ELR (cell line): ENCODE measurements around the gene MACF1.
"Not testable (repeated sequence)": the region's sequence is repeated elsewhere in the genome, so short reads cannot be mapped to it uniquely, and the experiment has no call there.

Experiments
- DNase-seq: peaks from one replicate; pipeline ENCODE4 v3.0.0-alpha.2; 2015; ENCODE audit warnings: low read depth

Gene MACF1

DNA sequence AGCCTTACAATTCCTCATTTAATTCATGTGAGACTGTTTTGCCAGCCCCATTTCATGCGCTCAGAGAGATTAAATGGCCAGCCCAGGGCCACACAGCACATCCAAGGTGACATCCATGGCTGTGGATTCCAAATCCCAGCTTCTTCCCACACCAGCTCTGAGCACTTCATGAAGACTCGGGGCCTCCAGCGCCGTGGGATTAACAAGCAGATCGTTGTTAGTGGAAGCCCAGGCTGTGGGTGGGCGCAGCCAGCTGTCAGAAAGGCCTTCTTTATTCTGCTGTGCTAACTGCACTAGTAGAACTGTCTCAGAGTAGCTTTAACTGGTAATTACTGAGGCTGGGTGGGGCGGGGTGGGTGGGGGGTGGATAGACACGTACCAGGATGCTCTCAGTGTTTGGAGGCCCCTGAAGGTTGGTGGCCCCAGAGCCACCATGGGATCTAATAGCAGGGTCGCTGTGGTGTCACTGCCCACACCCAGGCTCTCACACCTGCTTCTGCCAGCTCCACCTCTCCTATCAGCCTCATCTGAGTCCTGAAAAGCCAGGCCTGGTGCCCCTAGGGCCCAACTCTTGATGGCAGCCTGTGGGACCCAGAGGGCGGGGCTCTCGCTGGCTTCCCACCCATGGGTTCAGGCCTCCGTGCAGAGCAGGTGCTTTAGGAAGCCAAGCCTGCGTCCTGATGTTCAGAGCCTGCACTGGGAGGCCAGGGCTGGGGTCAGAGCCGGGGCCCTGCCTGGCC is 290.3 kb downstream of the MACF1 start:
- DNase-seq, result no peak

DNA sequence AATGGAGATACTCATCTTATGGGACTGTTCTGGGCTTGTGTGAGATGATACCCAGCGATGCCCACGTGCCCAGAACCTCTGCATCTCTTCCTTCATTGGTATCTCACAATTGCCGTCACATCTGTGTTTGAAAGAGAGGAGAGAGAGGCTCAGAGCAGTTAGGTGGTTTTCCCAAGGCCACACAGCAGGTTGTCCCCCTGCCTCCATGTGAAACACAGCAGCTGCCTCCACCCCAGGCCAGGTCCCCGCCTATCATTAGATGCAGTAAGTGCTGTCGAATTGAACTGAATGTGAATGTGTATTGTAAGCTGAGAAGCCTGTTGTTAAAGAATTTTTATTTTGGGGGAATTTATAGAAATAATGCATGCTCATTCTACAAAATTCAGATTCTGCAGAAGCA is 292.0 kb downstream of the MACF1 start:
- DNase-seq, result not testable (repeated sequence)

DNA sequence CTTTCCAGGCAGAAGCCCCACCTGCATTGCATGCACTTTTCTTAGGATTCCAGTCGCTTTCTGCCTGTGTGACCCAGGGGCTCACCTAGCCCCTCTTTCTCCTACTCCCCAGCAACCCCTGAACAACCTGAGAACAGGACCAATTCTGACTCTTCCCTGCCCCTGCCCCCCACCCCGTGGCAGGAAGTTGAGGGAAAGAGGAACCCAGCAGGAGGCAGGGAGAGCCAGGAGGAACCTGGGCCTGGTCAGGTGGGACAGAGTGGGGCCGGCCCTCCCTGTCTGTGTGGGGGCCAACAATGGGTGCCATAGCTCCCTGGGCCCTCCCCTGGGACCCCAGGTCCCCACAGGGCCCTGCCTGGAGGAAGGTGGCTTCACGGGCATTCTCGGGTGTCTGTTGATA is 293.1 kb downstream of the MACF1 start:
- DNase-seq, result no peak

DNA sequence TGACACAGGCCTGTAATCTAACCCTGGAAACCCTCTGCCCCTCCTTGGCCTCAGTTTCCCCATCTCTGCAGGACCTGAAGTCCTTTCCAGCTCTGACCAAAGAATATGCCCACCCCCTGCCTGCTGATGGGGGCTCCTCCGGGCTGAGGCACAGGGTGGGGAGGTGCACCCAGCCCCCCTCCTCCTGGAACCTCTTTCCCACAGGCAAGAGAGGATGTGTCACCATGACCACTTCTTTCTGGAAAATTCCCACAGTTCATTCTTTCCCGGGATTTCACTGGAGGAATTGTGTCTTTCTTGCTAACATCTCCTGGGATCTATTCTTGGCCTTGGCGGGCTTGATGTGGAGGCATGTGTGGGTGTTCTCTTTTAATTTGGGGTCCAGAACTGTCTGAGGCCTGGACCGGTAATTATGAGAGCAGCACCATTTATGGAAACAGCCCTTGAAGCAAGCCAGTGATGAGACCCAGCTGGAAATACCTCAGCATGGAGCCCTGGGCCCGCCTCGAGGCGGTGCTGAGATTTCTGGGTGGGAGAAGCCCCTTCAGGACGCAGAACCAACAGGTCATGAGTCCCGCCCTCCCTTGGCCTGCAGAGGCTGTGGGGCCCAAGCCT is 293.7 kb downstream of the MACF1 start:
- DNase-seq, result not testable (repeated sequence)

DNA sequence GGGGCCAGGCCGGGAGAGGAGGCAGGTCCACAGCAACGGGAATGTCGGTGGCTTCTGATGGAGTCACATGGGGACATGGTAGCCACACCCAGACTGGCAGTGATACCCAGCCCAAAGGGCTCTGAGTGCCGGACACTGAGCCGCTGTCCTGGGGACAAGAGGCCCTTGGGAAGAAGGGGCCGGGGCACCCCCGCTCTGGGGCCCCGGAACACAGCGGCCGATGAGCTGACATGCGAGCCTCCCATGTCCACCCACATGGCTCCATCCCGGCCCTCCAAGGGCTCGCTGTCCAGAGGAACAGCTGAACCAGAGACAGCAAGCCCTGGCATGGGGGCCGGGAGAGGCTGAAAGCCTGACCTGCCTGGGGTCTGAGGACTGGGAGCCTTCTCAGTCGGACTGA is 294.3 kb downstream of the MACF1 start:
- DNase-seq, result not testable (repeated sequence)

DNA sequence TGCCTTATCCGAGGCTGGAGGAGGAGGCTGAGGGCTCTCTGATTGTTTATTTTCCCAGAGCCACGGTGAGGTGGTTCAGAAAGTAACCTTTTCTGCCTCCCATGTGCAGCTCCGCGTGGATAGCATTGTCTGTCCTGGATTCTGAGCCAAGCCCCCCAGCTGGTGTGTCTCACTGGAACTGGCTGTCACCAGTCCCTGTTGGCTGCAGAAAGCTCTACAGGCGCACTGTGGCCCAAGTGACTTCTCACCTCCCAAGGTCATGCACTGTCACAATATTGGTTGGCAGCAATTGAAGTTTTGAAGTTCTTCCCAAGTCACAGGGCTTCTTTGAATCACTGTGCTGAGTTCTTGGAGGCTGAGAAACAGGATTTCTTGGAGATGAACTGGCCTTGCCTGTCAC is 295.2 kb downstream of the MACF1 start:
- DNase-seq, result no peak

GRCh38 chr1:39500862-39501389 is 296.4 kb downstream of the MACF1 start:
- no peak for DNase-seq

GRCh38 chr1:39501666-39502065 is 297.2 kb downstream of the MACF1 start:
- peak; percentile 59 for DNase-seq

DNA sequence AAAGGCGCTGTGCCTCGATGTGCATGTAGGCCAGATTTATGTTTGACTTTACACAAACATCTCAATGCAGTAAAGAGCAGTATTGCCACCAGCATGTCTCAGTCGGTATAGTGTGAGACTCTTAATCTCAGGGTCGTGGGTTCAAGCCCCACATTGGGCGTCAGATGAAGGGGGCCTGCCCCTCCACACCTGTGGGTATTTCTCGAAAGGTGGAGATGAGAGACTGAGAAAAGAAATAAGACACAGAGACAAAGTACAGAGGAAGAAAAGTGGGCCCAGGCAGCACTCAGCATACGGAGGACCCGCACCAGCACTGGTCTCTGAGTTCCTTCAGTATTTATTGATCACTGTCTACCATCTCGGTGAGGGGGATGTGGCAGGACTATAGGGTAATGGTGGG is 299.9 kb downstream of the MACF1 start:
- DNase-seq, result not testable (repeated sequence)

GRCh38 chr1:39505289-39505688 is 300.8 kb downstream of the MACF1 start:
- no peak for DNase-seq

- DNase-seq, result peak; percentile 47
Observed at GRCh38 chr1:39507230-39507928, 302.9 kb downstream of the MACF1 start.

DNA sequence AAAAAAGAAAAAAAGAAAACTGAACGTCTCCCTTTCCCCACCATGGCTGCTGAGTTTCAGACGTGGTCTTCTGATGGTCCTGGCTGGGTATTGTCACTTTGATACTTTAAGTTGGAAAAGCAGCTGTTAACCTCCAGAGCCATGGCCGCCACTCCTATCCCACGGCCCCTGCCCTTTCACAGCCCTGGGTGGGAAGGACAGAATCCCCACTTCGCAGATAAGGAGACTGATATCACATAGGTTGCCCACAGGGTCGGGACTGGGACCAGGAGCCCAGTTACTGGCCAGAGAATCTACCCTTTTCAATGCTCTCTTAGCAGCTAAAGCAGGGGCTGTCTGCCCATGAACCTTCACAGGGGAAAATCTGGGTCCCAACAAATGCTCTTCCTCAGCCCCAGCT is 303.8 kb downstream of the MACF1 start:
- DNase-seq, result no peak

DNA sequence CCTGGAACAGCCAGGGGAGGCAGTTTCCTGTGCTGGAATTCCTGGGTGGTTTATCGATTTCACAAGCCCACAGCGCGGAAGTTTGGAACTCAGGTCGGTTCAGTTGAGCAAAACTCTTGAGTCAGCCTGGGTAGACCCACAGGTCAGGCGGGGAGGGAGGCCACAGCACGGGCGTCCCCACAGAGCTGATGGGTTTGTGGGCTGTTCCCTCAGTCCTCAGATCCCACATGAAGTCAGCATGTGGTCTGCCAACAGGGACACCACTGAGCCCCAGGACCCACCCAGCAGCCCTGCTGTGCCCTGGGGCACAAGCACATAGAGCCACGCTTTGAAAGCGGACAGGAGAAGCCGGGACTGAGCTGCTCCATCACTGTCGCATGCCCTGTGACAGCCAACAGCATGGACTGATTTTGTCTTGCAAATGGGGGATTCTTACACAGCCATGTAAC is 304.4 kb downstream of the MACF1 start:
- DNase-seq, result peak; percentile 64

DNA sequence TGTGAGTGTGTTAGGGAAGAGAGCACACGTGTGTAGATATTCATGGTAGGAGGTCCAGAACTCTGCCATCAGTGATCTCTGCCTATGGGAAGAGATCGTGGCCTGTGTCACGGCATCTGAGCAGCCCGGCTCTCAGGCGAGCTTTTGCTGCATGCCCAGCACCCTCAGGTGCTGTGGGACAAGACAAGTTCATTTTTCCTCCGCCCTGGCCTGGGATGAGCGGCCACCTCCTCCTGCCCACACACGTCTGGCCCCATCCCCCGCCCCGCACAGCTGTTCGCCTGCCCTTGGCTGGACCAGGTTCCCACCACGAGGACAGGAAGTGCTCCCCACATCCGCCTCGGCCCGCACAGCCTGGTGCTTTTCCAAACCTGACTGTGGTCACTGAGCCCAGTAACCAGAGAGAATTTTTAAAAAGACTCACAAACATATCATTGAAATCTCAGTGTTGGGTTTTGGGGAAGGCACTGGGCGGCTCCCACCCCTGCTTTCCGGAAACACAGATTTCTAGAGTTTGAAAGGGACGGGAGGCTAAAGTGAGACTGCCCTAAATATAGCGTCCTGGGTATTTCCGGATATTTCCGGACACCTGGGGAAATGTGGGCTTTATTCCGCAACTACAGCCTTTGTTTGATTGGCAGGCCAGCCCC is 305.0 kb downstream of the MACF1 start:
- peak; percentile 52 for DNase-seq

DNA sequence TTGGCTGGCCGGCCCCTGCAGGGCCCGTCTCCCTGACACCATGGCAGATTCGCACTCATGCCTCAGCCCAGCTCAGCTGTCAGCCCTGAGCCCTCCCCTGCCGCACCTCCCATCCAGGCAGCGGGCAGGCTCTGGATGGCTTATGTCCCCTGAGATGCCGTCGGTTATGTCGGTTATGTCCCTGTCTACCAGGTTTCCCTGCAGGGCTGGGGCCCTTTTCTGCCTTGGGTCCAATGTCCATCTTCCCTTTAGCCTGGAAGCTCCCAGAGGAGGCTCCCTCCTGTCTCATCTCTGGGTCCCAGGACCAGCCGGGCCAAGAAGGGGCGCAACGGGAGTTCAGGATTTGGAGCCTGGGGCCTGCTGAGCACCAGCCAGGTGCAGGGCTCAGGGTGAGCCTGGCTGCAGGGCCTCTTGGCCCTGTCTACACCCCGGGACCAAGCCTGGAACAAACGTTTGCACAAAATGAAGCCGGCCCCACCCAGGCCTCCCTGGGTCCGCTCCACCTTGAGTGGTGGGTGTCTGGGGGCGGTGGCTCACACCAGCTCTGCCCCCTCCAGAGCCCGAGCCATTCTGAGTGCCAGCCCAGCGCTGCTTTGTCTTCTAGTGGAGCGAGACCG is 306.2 kb downstream of the MACF1 start:
- DNase-seq, result not testable (repeated sequence)

DNA sequence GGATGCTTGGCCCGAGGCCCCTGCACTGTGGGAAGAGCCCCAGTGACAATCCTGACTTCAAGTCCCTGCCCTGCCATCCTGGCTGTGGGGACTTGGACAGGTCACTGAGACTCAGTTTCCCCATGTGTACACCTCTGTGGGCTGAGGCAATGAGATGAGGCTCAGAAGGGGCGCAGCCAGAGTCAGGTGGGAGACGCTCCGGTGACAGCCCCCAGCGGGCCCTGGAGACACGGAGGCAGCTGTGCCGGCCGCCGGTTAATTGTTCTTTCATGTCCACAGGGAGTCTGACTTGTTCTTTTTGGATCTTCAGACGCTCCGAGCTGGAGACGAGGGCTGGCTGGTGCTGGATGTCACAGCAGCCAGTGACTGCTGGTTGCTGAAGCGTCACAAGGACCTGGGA is 307.0 kb downstream of the MACF1 start:
- DNase-seq, result not testable (repeated sequence)

- not testable (repeated sequence) for DNase-seq
Observed at GRCh38 chr1:39512234-39512847, 307.8 kb downstream of the MACF1 start.

DNA sequence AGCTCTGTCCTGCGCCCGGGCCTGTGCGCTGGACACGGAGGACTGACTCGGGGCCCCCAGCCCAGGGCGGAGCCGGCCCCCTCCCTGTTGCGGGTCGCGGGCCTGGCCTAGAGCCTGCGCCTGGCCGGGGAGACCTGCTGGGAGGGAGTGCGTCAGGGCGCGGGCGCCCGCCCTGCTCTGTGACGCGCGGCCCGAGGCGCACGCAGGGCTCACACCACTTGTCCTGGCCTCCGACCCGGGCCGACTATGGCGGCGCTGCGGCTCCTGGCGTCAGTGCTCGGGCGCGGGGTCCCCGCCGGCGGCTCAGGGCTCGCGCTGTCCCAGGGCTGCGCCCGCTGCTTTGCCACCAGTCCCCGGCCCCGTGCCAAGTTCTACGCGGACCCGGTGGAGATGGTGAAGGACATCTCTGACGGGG is 310.2 kb downstream of the MACF1 start:
- DNase-seq, result peak; percentile 30

DNA sequence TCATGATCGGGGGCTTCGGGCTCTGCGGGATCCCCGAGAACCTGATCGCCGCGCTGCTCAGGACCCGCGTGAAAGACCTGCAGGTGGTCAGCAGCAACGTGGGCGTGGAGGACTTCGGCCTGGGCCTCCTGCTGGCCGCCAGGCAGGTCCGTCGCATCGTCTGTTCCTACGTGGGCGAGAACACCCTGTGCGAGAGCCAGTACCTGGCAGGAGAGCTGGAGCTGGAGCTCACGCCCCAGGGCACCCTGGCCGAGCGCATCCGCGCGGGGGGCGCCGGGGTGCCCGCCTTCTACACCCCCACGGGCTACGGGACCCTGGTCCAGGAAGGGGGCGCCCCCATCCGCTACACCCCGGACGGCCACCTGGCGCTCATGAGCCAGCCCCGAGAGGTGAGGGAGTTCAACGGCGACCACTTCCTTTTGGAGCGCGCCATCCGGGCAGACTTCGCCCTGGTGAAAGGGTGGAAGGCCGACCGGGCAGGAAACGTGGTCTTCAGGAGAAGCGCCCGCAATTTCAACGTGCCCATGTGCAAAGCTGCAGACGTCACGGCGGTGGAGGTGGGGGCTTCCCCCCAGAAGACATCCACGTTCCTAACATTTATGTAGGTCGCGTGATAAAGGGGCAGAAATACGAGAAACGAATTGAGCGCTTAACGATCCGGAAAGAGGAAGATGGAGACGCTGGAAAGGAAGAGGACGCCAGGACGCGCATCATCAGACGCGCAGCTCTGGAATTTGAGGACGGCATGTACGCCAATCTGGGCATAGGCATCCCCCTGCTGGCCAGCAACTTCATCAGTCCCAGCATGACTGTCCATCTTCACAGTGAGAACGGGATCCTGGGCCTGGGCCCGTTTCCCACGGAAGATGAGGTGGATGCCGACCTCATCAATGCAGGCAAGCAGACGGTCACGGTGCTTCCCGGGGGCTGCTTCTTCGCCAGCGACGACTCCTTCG is 310.9 kb downstream of the MACF1 start:
- DNase-seq, result peak; percentile 59

- not testable (repeated sequence) for DNase-seq
Observed at GRCh38 chr1:39516841-39517240, 312.3 kb downstream of the MACF1 start.
